ENCODE data around the gene LPP.

- TF ChIP-seq POLR2AphosphoS5 (IDR thresholded peaks at IDR 0.05; ENCODE audit: borderline replicate concordance, low read depth, low read length): no peak
- TF ChIP-seq EZH2 (IDR thresholded peaks at IDR 0.05): no peak
Measured at GRCh38 chr3:188119846-188120245, 34.1 kb upstream of the LPP start.

Data from SK-N-MC (cell line).